ENCODE results near the gene CDA.

- no peak for TF ChIP-seq CTCF (IDR thresholded peaks at IDR 0.05)
- no peak for TF ChIP-seq POLR2A (IDR thresholded peaks at IDR 0.05)
These were observed 1.4 kb downstream of the CDA start for GRCh38 chr1:20590306-20590777.
